ENCODE data around the gene PRKCZ.

DNA sequence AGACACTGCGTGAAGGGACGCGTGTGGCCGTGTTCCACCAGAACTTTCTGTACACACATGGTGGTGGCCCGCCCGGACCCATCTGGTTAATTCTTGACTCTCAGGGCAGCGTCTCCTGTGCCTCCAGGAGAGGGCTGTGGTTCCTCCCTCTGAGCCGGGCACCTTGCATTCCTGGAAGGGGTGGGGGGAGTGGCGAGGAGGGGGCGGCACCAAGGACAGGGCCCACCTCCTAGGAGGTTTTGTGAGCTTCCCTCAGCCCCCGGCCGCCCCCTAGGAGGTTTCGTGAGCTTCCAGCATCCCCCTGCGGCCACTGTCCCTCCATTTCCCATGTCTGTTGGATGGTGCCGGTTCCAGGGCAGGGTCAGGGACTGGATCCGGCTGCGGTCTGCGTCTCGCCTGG, 115.4 kb downstream of the PRKCZ start:
- TF ChIP-seq, protein P1, sequence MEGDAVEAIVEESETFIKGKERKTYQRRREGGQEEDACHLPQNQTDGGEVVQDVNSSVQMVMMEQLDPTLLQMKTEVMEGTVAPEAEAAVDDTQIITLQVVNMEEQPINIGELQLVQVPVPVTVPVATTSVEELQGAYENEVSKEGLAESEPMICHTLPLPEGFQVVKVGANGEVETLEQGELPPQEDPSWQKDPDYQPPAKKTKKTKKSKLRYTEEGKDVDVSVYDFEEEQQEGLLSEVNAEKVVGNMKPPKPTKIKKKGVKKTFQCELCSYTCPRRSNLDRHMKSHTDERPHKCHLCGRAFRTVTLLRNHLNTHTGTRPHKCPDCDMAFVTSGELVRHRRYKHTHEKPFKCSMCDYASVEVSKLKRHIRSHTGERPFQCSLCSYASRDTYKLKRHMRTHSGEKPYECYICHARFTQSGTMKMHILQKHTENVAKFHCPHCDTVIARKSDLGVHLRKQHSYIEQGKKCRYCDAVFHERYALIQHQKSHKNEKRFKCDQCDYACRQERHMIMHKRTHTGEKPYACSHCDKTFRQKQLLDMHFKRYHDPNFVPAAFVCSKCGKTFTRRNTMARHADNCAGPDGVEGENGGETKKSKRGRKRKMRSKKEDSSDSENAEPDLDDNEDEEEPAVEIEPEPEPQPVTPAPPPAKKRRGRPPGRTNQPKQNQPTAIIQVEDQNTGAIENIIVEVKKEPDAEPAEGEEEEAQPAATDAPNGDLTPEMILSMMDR (IDR thresholded peaks at IDR 0.05), result no peak
- TF ChIP-seq POLR2AphosphoS5 (IDR thresholded peaks at IDR 0.05) (no peak), POLR2A (IDR thresholded peaks at IDR 0.05) (no peak)
